ENCODE measurements around the gene DHRS11. TPM values are rescaled to one million over a fixed set of nuclear protein-coding genes. Genes with fewer than 3 reads are reported as not detected.

The DHRS11 gene
- total and polyA plus RNA-seq, 2 of the 8 experiments (the other 6 are each of a cell fraction or from before 2014, with no cell fraction given): 29.5 to 63.3 TPM

GRCh38 chr17:36629252-36629847 lies 37.7 kb downstream of the DHRS11 start (continued):
- no peak for TF ChIP-seq SRF (IDR thresholded peaks at IDR 0.05; ENCODE audit: low read depth, low read length)
- no peak for TF ChIP-seq TAF1 (IDR thresholded peaks at IDR 0.05; ENCODE audit: low read depth, low read length)
- TF ChIP-seq KDM1A (IDR thresholded peaks at IDR 0.05; ENCODE audit: borderline replicate concordance, low read length): no peak
- TF ChIP-seq ZNF274 (IDR thresholded peaks at IDR 0.05; ENCODE audit: borderline replicate concordance, extremely low read depth, low read length): no peak
- no peak for TF ChIP-seq USF2 (IDR thresholded peaks at IDR 0.05; ENCODE audit: low read length)
- no peak for TF ChIP-seq EGR1 (IDR thresholded peaks at IDR 0.05; ENCODE audit: borderline replicate concordance, low read depth, low read length)
- TF ChIP-seq CTBP2 (IDR thresholded peaks at IDR 0.05; ENCODE audit: borderline replicate concordance, insufficient read depth, insufficient read length, low read length): no peak
- no peak for TF ChIP-seq MAFK (IDR thresholded peaks at IDR 0.05; ENCODE audit: low read depth, low read length)
- no peak for TF ChIP-seq SAP30 (IDR thresholded peaks at IDR 0.05; ENCODE audit: insufficient read depth, insufficient replicate concordance, low read length)
- TF ChIP-seq FOSL1 (IDR thresholded peaks at IDR 0.05; ENCODE audit: insufficient read depth, low read depth, low read length): no peak
- no peak for TF ChIP-seq ASH2L (IDR thresholded peaks at IDR 0.05; ENCODE audit: low read length)
- TF ChIP-seq CTCF (IDR thresholded peaks at IDR 0.05; ENCODE audit: control extremely low read depth in 1 of 3, insufficient read depth in 1 of 3, low read depth in 1 of 3, low read length in 3 of 3): peak; percentile 98 to 99 (median 99)
- TF ChIP-seq BACH1 (IDR thresholded peaks at IDR 0.05; ENCODE audit: low read length): no peak
- no peak for TF ChIP-seq EP300 (IDR thresholded peaks at IDR 0.05; ENCODE audit: borderline replicate concordance in 1 of 2, low read depth in 2 of 2, low read length in 2 of 2)
- no peak for TF ChIP-seq HDAC2 (IDR thresholded peaks at IDR 0.05; ENCODE audit: borderline replicate concordance in 1 of 2, low read depth in 2 of 2, low read length in 2 of 2)
- TF ChIP-seq ATF3 (IDR thresholded peaks at IDR 0.05; ENCODE audit: insufficient read depth, low read depth, low read length): no peak
- no peak for TF ChIP-seq CBX8 (IDR thresholded peaks at IDR 0.05; ENCODE audit: borderline replicate concordance, low read depth, low read length)
- TF ChIP-seq TCF12 (IDR thresholded peaks at IDR 0.05; ENCODE audit: low read depth, low read length): no peak
- TF ChIP-seq CREB1 (IDR thresholded peaks at IDR 0.05): 0 out of 2 replicates have a peak, but pooled peaks have one; percentile 20
- no peak for TF ChIP-seq JUND (IDR thresholded peaks at IDR 0.05; ENCODE audit: low read length)
- no peak for TF ChIP-seq POLR2A (IDR thresholded peaks at IDR 0.05; ENCODE audit: control extremely low read depth in 1 of 2, low read depth in 2 of 2, low read length in 2 of 2)
